Fibroblast of the conjunctiva (primary cell): ENCODE measurements around the gene PSIP1.
"Not testable (repeated sequence)": the region's sequence is repeated elsewhere in the genome, so short reads cannot be mapped to it uniquely, and the experiment has no call there.

Experiments
- DNase-seq: peaks from one replicate; pipeline ENCODE4 v3.0.0-alpha.2; 2010; ENCODE audit warnings: low read depth

The PSIP1 gene

DNA sequence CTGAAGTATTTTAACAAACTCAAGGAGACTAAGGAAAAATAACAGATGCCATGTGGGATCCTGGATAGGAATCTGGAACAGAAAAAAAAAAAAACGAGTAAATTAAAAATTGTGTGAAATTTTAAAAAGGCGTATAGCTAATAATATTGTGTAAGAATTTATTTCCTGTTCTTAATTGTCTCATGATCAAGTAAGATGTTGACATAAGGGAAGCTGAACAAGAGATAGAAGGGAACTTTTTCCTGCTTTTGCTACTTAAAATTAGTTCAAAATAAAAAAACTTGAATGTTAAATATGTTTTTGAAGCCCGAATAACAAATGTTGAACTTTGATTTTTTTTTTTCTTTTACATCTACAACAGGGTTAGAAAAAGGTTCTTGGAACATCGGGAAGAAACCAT is 77.6 kb downstream of the PSIP1 start:
- no peak for DNase-seq

DNA sequence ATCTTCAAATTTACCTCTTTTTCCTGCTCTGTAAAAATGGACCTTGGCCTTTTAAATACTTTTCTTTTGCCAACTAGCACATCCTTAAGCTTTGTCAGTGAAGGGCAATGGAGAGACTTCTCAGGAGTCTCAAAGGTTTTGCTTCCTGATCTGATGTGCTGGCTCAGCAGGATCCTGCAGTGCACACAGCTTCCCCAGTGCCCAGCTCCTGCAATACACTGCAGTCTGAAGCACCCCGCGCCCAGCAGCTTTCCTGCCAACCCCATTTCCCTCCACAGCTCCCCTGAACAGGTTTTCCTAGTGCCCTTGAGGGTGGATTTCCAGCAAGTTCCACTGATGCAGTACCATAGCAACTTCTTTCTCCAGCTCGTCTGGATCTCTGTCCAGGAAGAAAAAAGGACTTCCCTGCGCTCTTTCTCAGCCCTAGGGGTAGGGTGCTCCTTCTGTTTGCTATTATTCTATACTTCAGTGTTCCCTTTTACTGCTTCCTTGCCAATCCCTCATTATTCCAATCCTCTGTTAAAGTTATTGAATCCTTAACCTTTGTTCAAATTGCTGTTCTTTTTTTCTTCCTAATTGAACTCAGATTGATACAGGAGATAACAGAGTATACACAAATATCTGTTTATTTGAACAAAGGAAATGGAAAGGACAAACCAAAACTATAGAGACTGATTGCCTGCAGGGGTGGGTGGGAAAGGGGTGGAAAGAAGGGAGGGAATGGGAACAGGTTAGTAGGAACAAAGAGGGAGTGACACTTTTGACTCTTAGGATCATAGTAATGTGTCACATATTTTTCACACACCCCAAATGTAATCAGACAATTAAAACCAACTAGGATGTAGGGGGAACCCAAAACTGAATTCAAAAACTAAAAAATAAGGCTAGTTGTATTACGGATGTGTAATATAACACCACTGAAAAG is 79.6 kb downstream of the PSIP1 start:
- no peak for DNase-seq

DNA sequence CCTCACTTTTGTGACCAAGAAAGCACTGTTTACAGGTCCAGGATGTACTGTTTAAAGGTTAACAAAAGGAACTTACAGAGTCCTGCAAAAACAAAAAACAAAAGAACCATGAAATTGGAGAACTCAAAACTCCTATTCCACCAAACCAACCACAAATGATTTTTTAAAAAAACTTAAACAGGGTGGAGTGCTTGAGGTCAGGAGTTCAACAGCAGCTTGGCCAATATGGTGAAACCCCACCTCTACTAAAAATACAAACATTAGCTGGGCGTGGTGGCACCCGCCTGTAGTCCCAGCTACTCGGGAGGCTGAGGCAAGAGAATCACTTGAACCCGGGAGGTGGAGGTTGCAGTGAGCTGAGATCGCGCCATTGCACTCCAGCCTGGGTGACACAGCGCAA is 83.1 kb downstream of the PSIP1 start:
- DNase-seq: not testable (repeated sequence)

DNA sequence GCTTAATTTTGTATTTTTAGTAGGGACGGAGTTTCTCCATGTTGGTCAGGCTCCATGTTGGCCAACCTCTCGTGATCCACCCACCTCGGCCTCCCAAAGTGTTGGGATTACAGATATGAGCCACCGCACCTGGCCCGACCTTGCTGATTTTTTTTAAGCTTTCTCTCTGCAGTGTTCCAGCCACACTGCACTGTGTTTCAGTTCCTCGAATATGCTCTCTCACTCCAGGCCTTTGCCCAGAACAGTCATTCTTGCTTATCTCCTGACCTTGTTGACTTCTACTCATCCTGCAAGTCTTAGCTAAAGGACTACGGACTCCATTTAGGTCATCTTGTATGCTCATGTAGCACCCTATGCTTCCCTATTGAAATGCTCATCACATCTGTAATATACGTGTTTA is 84.8 kb downstream of the PSIP1 start:
- no peak for DNase-seq

DNA sequence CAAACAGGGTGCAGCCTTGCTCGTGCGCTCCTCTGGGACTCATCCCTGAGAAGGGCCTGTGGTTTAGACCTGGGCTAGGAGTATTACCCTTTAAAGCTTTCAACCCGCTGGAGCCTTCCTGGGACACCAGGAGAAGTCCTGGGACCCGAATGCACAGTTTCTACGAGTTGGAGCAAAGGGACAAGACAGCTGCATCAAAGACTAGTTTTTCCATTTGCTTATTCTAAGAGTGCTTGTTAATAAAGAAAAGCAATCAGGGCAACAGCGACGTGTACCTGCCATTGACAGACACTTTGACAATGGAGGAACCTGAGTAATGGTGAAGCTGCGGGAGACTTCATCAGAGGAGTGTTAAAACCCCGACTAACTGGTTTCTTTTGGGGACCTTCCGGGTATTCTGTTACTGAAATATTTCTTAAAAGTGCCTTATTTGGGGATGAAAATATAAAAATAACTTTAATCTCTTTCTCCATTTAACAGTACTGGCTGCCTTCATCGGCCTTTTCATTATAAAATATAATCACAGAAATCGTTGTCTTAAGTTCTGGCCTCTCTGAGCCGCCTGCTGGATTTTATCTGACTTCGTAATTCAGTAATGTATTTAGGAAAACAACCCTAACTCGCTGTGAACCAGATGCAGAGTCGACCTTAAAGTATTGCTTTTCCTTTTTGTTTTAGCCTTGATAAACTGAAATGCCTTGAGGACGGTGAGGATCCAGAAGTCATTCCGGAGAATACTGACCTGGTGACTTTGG is 87.4 kb downstream of the PSIP1 start:
- peak; percentile 13 for DNase-seq

DNA sequence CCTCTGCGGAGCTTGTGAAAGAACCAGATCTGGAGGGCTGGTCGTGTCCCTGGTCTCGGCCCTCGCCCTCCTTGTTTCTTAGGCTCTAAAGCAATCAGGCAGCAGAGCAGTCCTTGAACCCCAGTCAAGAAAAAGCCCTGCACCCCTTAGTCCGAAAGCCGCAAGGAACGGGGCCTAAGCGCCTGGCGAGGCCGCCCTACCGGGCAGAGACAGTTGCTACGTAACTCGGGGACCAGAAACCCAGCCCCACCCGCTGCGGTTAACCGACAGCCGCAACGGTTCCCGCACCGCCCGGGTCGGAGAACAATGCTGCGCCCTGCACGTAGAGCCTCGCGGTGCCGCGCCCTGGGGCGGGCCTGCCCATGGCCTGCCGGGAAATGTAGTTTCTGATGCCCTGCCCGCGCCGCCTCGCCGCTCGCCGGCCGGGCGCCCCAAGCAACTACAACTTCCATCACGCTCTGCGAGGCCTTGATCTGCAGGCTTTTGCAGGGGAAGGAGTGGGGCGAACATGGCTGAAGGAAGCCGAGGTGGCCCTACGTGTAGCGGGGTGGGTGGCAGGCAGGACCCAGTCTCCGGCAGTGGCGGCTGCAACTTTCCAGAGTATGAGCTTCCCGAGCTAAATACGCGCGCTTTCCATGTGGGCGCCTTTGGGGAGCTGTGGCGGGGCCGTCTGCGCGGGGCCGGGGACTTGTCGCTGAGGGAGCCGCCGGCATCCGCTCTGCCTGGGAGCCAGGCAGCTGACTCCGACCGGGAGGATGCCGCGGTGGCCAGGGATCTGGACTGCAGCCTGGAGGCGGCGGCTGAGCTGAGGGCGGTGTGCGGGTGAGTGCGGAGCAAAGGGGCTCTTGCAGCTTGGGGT is 88.2 kb downstream of the PSIP1 start, which contains the start of gene SNAPC3:
Gene SNAPC3, plus strand, starts transcription at position 505 of the 859 bp plus-strand sequence. Its CDS starts 4 bp downstream, at position 509.
- DNase-seq: peak; percentile 89

DNA sequence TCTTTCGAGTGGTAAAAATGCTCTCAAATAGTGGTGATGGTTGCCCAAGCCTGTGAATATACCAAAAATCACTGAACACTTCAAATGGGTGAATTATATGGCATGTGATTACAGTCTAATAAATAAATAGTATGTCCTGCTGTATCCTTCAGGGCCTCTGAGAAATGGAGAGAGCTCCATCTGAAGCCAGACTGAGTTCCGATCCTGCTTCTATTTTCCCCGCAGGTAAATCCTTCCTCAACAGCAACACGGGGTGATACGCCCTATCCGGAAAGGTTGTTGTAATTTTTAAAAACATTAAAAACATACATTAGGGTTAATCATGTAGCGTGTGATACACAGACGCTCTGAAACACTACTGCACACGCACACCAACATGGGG is 88.8 kb downstream of the PSIP1 start:
- DNase-seq: no peak

DNA sequence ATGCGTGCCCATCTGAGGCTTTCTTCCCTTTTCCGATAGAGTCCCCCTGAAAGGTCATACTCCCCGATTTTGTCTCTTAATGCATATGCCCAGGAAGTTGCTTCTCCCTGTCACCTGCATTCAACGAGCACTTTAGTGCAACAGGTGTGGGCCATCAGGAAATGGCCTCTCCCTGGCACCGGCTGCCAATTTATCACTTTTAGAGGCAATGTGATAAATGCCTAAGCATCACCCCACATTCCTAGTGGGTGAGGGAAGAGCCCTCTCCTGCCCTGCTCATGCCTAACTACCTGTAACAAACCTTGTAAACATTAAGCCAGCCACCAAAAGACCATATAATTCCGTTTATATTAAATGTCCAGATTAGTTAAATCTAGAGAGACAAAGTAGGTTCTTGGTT is 89.2 kb downstream of the PSIP1 start:
- no peak for DNase-seq

DNA sequence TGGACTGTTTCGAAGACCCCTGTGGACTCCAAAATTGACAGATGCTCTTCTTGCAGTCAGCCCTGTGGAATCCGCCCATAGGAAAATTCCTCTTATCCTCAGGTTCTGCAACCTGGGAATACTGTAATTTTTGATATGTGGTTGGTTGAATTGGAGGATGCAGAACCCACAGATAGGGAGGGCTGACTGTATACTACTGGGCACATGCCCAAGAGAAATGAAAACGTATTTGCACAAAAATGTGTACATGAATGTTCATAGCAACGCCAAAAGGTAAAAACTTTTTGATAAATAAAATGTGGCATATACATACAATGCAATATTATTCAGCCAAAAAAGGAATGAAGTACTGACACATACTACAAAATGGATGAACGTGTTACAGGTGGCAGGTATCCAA is 90.0 kb downstream of the PSIP1 start:
- no peak for DNase-seq

DNA sequence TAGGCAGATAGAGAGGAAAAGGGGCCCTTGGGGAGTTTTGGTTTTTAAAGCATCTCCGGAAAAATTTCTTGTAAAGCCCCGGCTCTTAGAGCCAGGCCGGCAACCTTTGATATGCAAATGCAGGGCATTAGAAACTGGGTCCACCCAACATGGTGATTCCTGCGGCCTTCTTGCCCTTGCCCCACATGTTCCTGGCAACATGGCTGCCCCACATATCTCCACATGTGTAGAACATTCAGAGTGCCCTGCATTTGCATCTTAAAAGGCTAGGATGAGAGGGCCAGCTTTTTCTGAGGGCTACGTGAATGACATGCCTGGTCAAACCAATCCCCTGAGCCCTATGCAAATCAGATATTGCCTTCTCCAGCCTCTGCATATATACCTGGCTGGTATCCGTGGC is 93.1 kb downstream of the PSIP1 start:
- DNase-seq: no peak

DNA sequence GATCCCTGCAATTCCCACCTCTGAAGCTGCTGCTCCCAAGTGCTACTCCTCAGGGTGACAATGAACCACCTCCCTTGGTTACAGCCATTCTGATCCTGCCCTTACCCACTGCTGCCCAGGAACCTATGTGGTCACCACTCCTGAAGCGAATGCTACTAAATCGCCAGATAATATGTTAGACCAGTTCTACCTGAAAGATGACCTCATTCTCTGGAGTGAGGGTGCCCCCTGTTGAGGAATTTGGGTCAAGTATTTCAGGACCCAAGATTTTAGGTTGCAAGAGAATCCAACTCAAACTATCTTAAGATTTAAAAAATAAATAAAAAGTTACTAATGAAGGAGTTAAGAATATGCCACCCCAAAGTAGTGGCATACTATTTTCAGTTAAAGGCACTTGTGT is 93.9 kb downstream of the PSIP1 start:
- DNase-seq: peak; percentile 22
